HUES6 (cell line): ENCODE results near the gene PGM2L1.

Experiments
- H3K27ac ChIP-seq: 2 replicates; pipeline ENCODE4 v1.7.0; 2013; ENCODE audit warnings: low read depth, mild to moderate bottlenecking, low read length, inconsistent platforms
- H3K27me3 ChIP-seq: 2 replicates; pipeline ENCODE4 v1.6.1; 2013; ENCODE audit warnings: low read length; ENCODE audit not compliant: control insufficient read depth, insufficient read depth
- H3K36me3 ChIP-seq: 2 replicates; pipeline ENCODE4 v1.6.1; 2013; ENCODE audit warnings: low read length; ENCODE audit not compliant: control insufficient read depth, insufficient read depth
- H3K4me1 ChIP-seq: 2 replicates; pipeline ENCODE4 v1.6.1; 2013; ENCODE audit warnings: low read length; ENCODE audit not compliant: control insufficient read depth, insufficient read depth
- H3K4me3 ChIP-seq: 2 replicates; pipeline ENCODE4 v1.5.1; 2013; ENCODE audit warnings: low read depth, low read length
- H3K9ac ChIP-seq: one replicate; pipeline ENCODE4 v1.6.1; 2013; ENCODE audit warnings: mild to moderate bottlenecking, low read length
- H3K9me3 ChIP-seq: 2 replicates; pipeline ENCODE4 v1.6.1; 2013; ENCODE audit warnings: low read depth, low read length; ENCODE audit not compliant: control insufficient read depth, insufficient read depth

Gene PGM2L1

GRCh38 chr11:74398244-74399159 is at the start of gene PGM2L1:
Gene PGM2L1, minus strand, starts transcription at chr11:74398433. Its CDS starts 272 bp downstream, at chr11:74398161.
- Histone ChIP-seq H3K27me3 (no peaks in the 10 kb centered on the region), H3K9ac (peak within 1 kb of the TSS; percentile 66), H3K9me3 (no peaks in the 10 kb centered on the region), H3K4me3 (peak within 1 kb of the TSS; percentile 87), H3K36me3 (no peaks in the 10 kb centered on the region), H3K4me1 (0 out of 2 replicates have a peak, but pooled peaks cover 6% of the 10 kb centered on the region), H3K27ac (no peak within 1 kb of the TSS)

- H3K4me3 ChIP-seq = no peak overlapping the region
- no peak overlapping the region for H3K9ac ChIP-seq
- H3K27me3 ChIP-seq = no peaks in the 10 kb centered on the region
- H3K27ac ChIP-seq = no peak overlapping the region
- no peaks in the 10 kb centered on the region for H3K36me3 ChIP-seq
- peaks cover 12% of the 10 kb centered on the region for H3K4me1 ChIP-seq
- no peaks in the 10 kb centered on the region for H3K9me3 ChIP-seq
Observed at GRCh38 chr11:74447720-74448119, 49.5 kb upstream of the PGM2L1 start.

GRCh38 chr11:74446532-74446938 is 48.3 kb upstream of the PGM2L1 start:
- H3K27ac ChIP-seq = no peak overlapping the region
- H3K4me1 ChIP-seq = peaks cover 12% of the 10 kb centered on the region

GRCh38 chr11:74444173-74444826 is 46.1 kb upstream of the PGM2L1 start:
- Histone ChIP-seq H3K36me3 (no peaks in the 10 kb centered on the region), H3K4me1 (peaks cover 9% of the 10 kb centered on the region), H3K9ac (no peak overlapping the region), H3K27ac (no peak overlapping the region), H3K4me3 (no peak overlapping the region), H3K9me3 (peaks cover 3% of the 10 kb centered on the region; the same call in 1 of the 2 replicates), H3K27me3 (no peaks in the 10 kb centered on the region)

More at GRCh38 chr11:74446532-74446938, 48.3 kb upstream of the PGM2L1 start:
- H3K36me3 ChIP-seq = no peaks in the 10 kb centered on the region
- no peak overlapping the region for H3K9ac ChIP-seq
- H3K27me3 ChIP-seq = no peaks in the 10 kb centered on the region
- no peaks in the 10 kb centered on the region for H3K9me3 ChIP-seq
- no peak overlapping the region for H3K4me3 ChIP-seq

- H3K36me3 ChIP-seq = no peaks in the 10 kb centered on the region
- no peak overlapping the region for H3K27ac ChIP-seq
- H3K27me3 ChIP-seq = no peaks in the 10 kb centered on the region
- H3K4me3 ChIP-seq = no peak overlapping the region
- H3K4me1 ChIP-seq = peaks cover 9% of the 10 kb centered on the region
- H3K9ac ChIP-seq = no peak overlapping the region
- peaks cover 3% of the 10 kb centered on the region; the same call in 1 of the 2 replicates for H3K9me3 ChIP-seq
Observed at GRCh38 chr11:74443071-74443864, 45.0 kb upstream of the PGM2L1 start.

- Histone ChIP-seq H3K4me1 (peaks cover 9% of the 10 kb centered on the region), H3K4me3 (no peak overlapping the region), H3K36me3 (no peaks in the 10 kb centered on the region), H3K27me3 (no peaks in the 10 kb centered on the region), H3K9me3 (peaks cover 3% of the 10 kb centered on the region; the same call in 1 of the 2 replicates), H3K9ac (no peak overlapping the region), H3K27ac (no peak overlapping the region)
Observed at GRCh38 chr11:74442636-74443035, 44.4 kb upstream of the PGM2L1 start.

- Histone ChIP-seq H3K4me1 (peaks cover 7% of the 10 kb centered on the region), H3K27me3 (no peaks in the 10 kb centered on the region), H3K9me3 (peaks cover 3% of the 10 kb centered on the region; the same call in 1 of the 2 replicates), H3K4me3 (no peak overlapping the region), H3K36me3 (no peaks in the 10 kb centered on the region), H3K27ac (no peak overlapping the region), H3K9ac (no peak overlapping the region)
Observed at GRCh38 chr11:74438681-74439080, 40.4 kb upstream of the PGM2L1 start.

GRCh38 chr11:74437441-74438042 is 39.3 kb upstream of the PGM2L1 start:
- H3K9ac ChIP-seq = no peak overlapping the region
- H3K27me3 ChIP-seq = no peaks in the 10 kb centered on the region
- H3K27ac ChIP-seq = no peak overlapping the region
- H3K4me3 ChIP-seq = no peak overlapping the region
- H3K4me1 ChIP-seq = no peaks in the 10 kb centered on the region
- no peaks in the 10 kb centered on the region for H3K36me3 ChIP-seq
- H3K9me3 ChIP-seq = peaks cover 3% of the 10 kb centered on the region; the same call in 1 of the 2 replicates

- H3K27ac ChIP-seq = no peak overlapping the region
Observed at GRCh38 chr11:74434528-74434927, 36.3 kb upstream of the PGM2L1 start.

GRCh38 chr11:74429205-74429604 is 31.0 kb upstream of the PGM2L1 start:
- no peaks in the 10 kb centered on the region for H3K4me1 ChIP-seq
- no peak overlapping the region for H3K4me3 ChIP-seq
- no peaks in the 10 kb centered on the region for H3K27me3 ChIP-seq
- H3K36me3 ChIP-seq = no peaks in the 10 kb centered on the region
- H3K9me3 ChIP-seq = peaks cover 5% of the 10 kb centered on the region; the same call in 1 of the 2 replicates
- H3K9ac ChIP-seq = no peak overlapping the region
- H3K27ac ChIP-seq = no peak overlapping the region

More at GRCh38 chr11:74434528-74434927, 36.3 kb upstream of the PGM2L1 start:
- Histone ChIP-seq H3K4me1 (no peaks in the 10 kb centered on the region), H3K9ac (no peak overlapping the region), H3K36me3 (no peaks in the 10 kb centered on the region), H3K4me3 (no peak overlapping the region), H3K27me3 (no peaks in the 10 kb centered on the region), H3K9me3 (no peaks in the 10 kb centered on the region)
